IMR-90 (cell line): ENCODE data around the gene PHACTR2.

Experiments
- BHLHE40 ChIP-seq: fragments of 150-350 bp; IDR thresholded peaks from 2 replicates; pipeline ENCODE4 v1.6.1; 2016; ENCODE audit warnings: mild to moderate bottlenecking, low read depth, low read length
- CEBPB ChIP-seq: IDR thresholded peaks from 2 replicates; pipeline ENCODE4 v1.6.1; 2012; ENCODE audit warnings: low read depth, low read length, improper control_type of control experiment
- CTCF ChIP-seq: conservative IDR thresholded peaks from 2 replicates; pipeline ENCODE4 v1.5.1; 2012; ENCODE audit warnings: mild to moderate bottlenecking, low read depth, low read length, improper control_type of control experiment
- MXI1 ChIP-seq: IDR thresholded peaks from 2 replicates; pipeline ENCODE4 v1.6.1; 2012; ENCODE audit warnings: low read depth, mild to moderate bottlenecking, low read length, moderate library complexity, borderline replicate concordance
- POLR2A ChIP-seq: IDR thresholded peaks from 2 replicates; pipeline ENCODE4 v1.6.1; 2012; ENCODE audit warnings: mild to moderate bottlenecking, low read depth, low read length
- RCOR1 ChIP-seq: IDR thresholded peaks from 2 replicates; pipeline ENCODE4 v1.6.1; 2012; ENCODE audit warnings: mild to moderate bottlenecking, low read length, improper control_type of control experiment; ENCODE audit not compliant: insufficient replicate concordance
- RFX5 ChIP-seq: IDR thresholded peaks from 2 replicates; pipeline ENCODE4 v1.8.0; 2012; ENCODE audit warnings: low read depth, mild to moderate bottlenecking, low read length, moderate library complexity
- USF2 ChIP-seq: fragments of 150-350 bp; IDR thresholded peaks from 2 replicates; pipeline ENCODE4 v1.6.1; 2017; ENCODE audit warnings: mild to moderate bottlenecking, antibody characterized with exemption, low read length, low read depth

- TF ChIP-seq POLR2A (no peak), MXI1 (no peak), CTCF (no peak), BHLHE40 (no peak), CEBPB (no peak), RCOR1 (no peak), USF2 (no peak), RFX5 (no peak)
Measured at GRCh38 chr6:143867236-143867635, 189.5 kb downstream of the PHACTR2 start.
